Tibial nerve (tissue), 4 donors: ENCODE results near the gene GRB2.

Experiments
- EP300 ChIP-seq, 2 donors: sonication (generic); formaldehyde crosslinking; IDR thresholded peaks; one replicate each; pipeline ENCODE4 v1.6.1; 2017; ENCODE audit warnings: antibody characterized with exemption in 2 of 2, mild to moderate bottlenecking in 1 of 2
- POLR2A ChIP-seq, 2 donors: fragments of 450-650 bp; IDR thresholded peaks; one replicate each; pipeline ENCODE4 v1.6.1; 2017; ENCODE audit warnings: antibody characterized with exemption in 2 of 2, mild to moderate bottlenecking in 2 of 2, moderate library complexity in 2 of 2
- TF ChIP-seq, protein P1 (sequence below), 5 experiments: fragments of 200-600 bp in 3 of 5; fragments of 450-650 bp in 2 of 5; sonication (generic) in 3 of 5; IDR thresholded peaks; one replicate each; pipeline ENCODE4 v1.5.1; 2016 to 2019; ENCODE audit warnings: antibody characterized with exemption in 5 of 5, mild to moderate bottlenecking in 3 of 5, moderate library complexity in 2 of 5

GRCh38 chr17:75272848-75273184 is 132.7 kb downstream of the GRB2 start:
- TF ChIP-seq, protein P1, sequence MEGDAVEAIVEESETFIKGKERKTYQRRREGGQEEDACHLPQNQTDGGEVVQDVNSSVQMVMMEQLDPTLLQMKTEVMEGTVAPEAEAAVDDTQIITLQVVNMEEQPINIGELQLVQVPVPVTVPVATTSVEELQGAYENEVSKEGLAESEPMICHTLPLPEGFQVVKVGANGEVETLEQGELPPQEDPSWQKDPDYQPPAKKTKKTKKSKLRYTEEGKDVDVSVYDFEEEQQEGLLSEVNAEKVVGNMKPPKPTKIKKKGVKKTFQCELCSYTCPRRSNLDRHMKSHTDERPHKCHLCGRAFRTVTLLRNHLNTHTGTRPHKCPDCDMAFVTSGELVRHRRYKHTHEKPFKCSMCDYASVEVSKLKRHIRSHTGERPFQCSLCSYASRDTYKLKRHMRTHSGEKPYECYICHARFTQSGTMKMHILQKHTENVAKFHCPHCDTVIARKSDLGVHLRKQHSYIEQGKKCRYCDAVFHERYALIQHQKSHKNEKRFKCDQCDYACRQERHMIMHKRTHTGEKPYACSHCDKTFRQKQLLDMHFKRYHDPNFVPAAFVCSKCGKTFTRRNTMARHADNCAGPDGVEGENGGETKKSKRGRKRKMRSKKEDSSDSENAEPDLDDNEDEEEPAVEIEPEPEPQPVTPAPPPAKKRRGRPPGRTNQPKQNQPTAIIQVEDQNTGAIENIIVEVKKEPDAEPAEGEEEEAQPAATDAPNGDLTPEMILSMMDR (IDR thresholded peaks at IDR 0.05), result no peak
- TF ChIP-seq POLR2A (IDR thresholded peaks at IDR 0.05) (no peak), EP300 (IDR thresholded peaks at IDR 0.05) (no peak)
